Uterus (tissue), 4 donors: ENCODE measurements around the gene FOLR1. TPM values are rescaled to one million over a fixed set of nuclear protein-coding genes. Genes with fewer than 3 reads are reported as not detected.

Experiments
- DNase-seq, 2 donors: peaks; one replicate each; pipeline ENCODE4 v3.0.0-alpha.2; 2019 to 2020
- H3K27ac ChIP-seq, 2 donors: fragments of 200-600 bp; sonication (generic); 1 replicate in 1 of 2; 2 replicates in 1 of 2; pipeline ENCODE4 v1.5.1; 2016 to 2018
- H3K27me3 ChIP-seq, 2 donors: fragments of 200-600 bp; sonication (generic); one replicate each; pipeline ENCODE4 v1.5.1; 2018 to 2019; ENCODE audit warnings: control low read depth in 1 of 2
- H3K36me3 ChIP-seq, 2 donors: fragments of 200-600 bp; sonication (generic); one replicate each; pipeline ENCODE4 v1.5.1; 2019; ENCODE audit warnings: control low read depth in 1 of 2
- H3K4me1 ChIP-seq, 2 donors: fragments of 200-600 bp; sonication (generic); one replicate each; pipeline ENCODE4 v1.5.1; 2018 to 2019; ENCODE audit warnings: control low read depth in 1 of 2
- H3K4me3 ChIP-seq, 2 donors: fragments of 200-600 bp; sonication (generic); 1 replicate in 1 of 2; 2 replicates in 1 of 2; pipeline ENCODE4 v1.5.1; 2018 to 2019; ENCODE audit warnings: mild to moderate bottlenecking in 1 of 2
- H3K9me3 ChIP-seq, 2 donors: fragments of 200-600 bp; sonication (generic); one replicate each; pipeline ENCODE4 v1.5.1; 2019; ENCODE audit warnings: control low read depth in 1 of 2
- CTCF ChIP-seq, 4 experiments: fragments of 200-600 bp in 2 of 4; fragments of 450-650 bp in 2 of 4; sonication (generic) in 2 of 4; IDR thresholded peaks; one replicate each; pipeline ENCODE4 v1.5.1; 2016 to 2019; ENCODE audit warnings: antibody characterized with exemption in 4 of 4, mild to moderate bottlenecking in 2 of 4, moderate library complexity in 1 of 4
- POLR2A ChIP-seq, 2 donors: fragments of 450-650 bp; IDR thresholded peaks; one replicate each; pipeline ENCODE4 v1.6.1; 2016; ENCODE audit warnings: antibody characterized with exemption in 2 of 2, mild to moderate bottlenecking in 1 of 2, moderate library complexity in 1 of 2
- intact Hi-C: fragments of 100-400 bp; cut with DNase I; formaldehyde crosslinking; loops from one replicate; pipeline ENCODE4 v1.15.1; 2023; ENCODE audit warnings: low total_unique reads
- total RNA-seq, 4 donors: library from RNA; depleted of rRNA in 3 of 4; stranded (reverse); fragments of >200 nt in 3 of 4; gene quantifications; one replicate each; pipeline versions ENCODE4 v1.1.0 to v1.2.4, GENCODE V29; 2014 to 2023
- donor health status: DM: yes; HTN: yes; CAD: no.

Gene FOLR1
- total RNA-seq, 4 donors from 2014 or later, result 1.8 to 22.0 TPM; not detected in 2

- Histone ChIP-seq H3K36me3 (no peaks in the 10 kb centered on the region), H3K4me1 (peaks cover 0 to 14% of the 10 kb centered on the region in 2 donors), H3K27ac (no peak overlapping the region), H3K9me3 (no peaks in the 10 kb centered on the region), H3K27me3 (no peaks in the 10 kb centered on the region), H3K4me3 (no peak overlapping the region)
- intact Hi-C loops, result no loop called here
- TF ChIP-seq CTCF (IDR thresholded peaks at IDR 0.05), result no peak
- TF ChIP-seq POLR2A (IDR thresholded peaks at IDR 0.05), result no peak
- DNase-seq, result no peak
Observed at GRCh38 chr11:72235351-72236057, 43.6 kb downstream of the FOLR1 start.

GRCh38 chr11:72236083-72236697 lies 44.2 kb downstream of the FOLR1 start:
- no peak for DNase-seq
- TF ChIP-seq CTCF (IDR thresholded peaks at IDR 0.05) (no peak), POLR2A (IDR thresholded peaks at IDR 0.05) (no peak)
- peaks cover 0 to 5% of the 10 kb centered on the region in 2 donors for H3K27me3 ChIP-seq
- H3K4me3 ChIP-seq, result no peak overlapping the region
- no peak overlapping the region for H3K27ac ChIP-seq
- H3K4me1 ChIP-seq, result peaks cover 0 to 14% of the 10 kb centered on the region in 2 donors
- intact Hi-C loops, result no loop called here
- H3K36me3 ChIP-seq, result no peaks in the 10 kb centered on the region
- no peaks in the 10 kb centered on the region for H3K9me3 ChIP-seq

- Histone ChIP-seq H3K4me1 (peaks cover 0 to 14% of the 10 kb centered on the region in 2 donors), H3K36me3 (no peaks in the 10 kb centered on the region), H3K9me3 (no peaks in the 10 kb centered on the region), H3K27me3 (peaks cover 0 to 10% of the 10 kb centered on the region in 2 donors), H3K4me3 (no peak overlapping the region), H3K27ac (no peak overlapping the region)
- intact Hi-C loops, result no loop called here
- TF ChIP-seq CTCF (IDR thresholded peaks at IDR 0.05) (no peak), POLR2A (IDR thresholded peaks at IDR 0.05) (no peak)
- no peak for DNase-seq
Observed at GRCh38 chr11:72236774-72237111, 44.8 kb downstream of the FOLR1 start.

- H3K27me3 ChIP-seq, result peaks cover 1 to 14% of the 10 kb centered on the region in 2 donors
- DNase-seq, result no peak
- intact Hi-C loops, result no loop called here
- no peak overlapping the region for H3K27ac ChIP-seq
- no peak overlapping the region for H3K4me3 ChIP-seq
- H3K36me3 ChIP-seq, result no peaks in the 10 kb centered on the region
- H3K9me3 ChIP-seq, result no peaks in the 10 kb centered on the region
- no peak for TF ChIP-seq CTCF (IDR thresholded peaks at IDR 0.05)
- no peak for TF ChIP-seq POLR2A (IDR thresholded peaks at IDR 0.05)
- peaks cover 0 to 14% of the 10 kb centered on the region in 2 donors for H3K4me1 ChIP-seq
Observed at GRCh38 chr11:72237112-72237931, 45.4 kb downstream of the FOLR1 start.

- Histone ChIP-seq H3K9me3 (no peaks in the 10 kb centered on the region), H3K27me3 (peaks cover 8 to 19% of the 10 kb centered on the region in 2 donors), H3K4me3 (no peak overlapping the region), H3K27ac (no peak overlapping the region), H3K36me3 (no peaks in the 10 kb centered on the region), H3K4me1 (peaks cover 0 to 14% of the 10 kb centered on the region in 2 donors)
- DNase-seq, result peak in 1 of 2 donors; percentile 56
- TF ChIP-seq CTCF (IDR thresholded peaks at IDR 0.05) (peak; percentile 30 to 60 (median 41)), POLR2A (IDR thresholded peaks at IDR 0.05) (no peak)
- intact Hi-C loops, result no loop called here
Observed at GRCh38 chr11:72238040-72238450, 46.1 kb downstream of the FOLR1 start.
